Mesothelial cell of epicardium (in vitro differentiated cells): ENCODE results near the gene OSBP. TPM values are rescaled to one million over a fixed set of nuclear protein-coding genes. Genes with fewer than 3 reads are reported as not detected.
"Not testable (repeated sequence)": the region's sequence is repeated elsewhere in the genome, so short reads cannot be mapped to it uniquely, and the experiment has no call there.

Experiments
- DNase-seq, 2 experiments: peaks; one replicate each; pipeline ENCODE4 v3.0.0; 2021; ENCODE audit warnings: low spot score in 2 of 2; ENCODE audit not compliant: unreplicated experiment in 2 of 2
- H3K27ac Mint-ChIP-seq: 2 replicates; pipeline ENCODE4 v1.8.0; 2021; ENCODE audit warnings: mixed read lengths
- H3K27me3 Mint-ChIP-seq: 2 replicates; pipeline ENCODE4 v1.8.0; 2021; ENCODE audit warnings: low read depth, mixed read lengths
- H3K36me3 Mint-ChIP-seq: 2 replicates; pipeline ENCODE4 v1.8.0; 2021; ENCODE audit warnings: mixed read lengths
- H3K4me1 Mint-ChIP-seq: 2 replicates; pipeline ENCODE4 v1.8.0; 2021; ENCODE audit warnings: mixed read lengths
- H3K4me3 Mint-ChIP-seq: 2 replicates; pipeline ENCODE4 v1.8.0; 2021; ENCODE audit warnings: mild to moderate bottlenecking, moderate library complexity, mixed read lengths
- H3K9me3 Mint-ChIP-seq: 2 replicates; pipeline ENCODE4 v1.8.0; 2021; ENCODE audit warnings: mixed read lengths
- CTCF ChIP-seq: fragments of 200-600 bp; sonication (generic); IDR thresholded peaks from one replicate; pipeline ENCODE4 v1.5.0; 2021; ENCODE audit warnings: antibody characterized with exemption; ENCODE audit not compliant: unreplicated experiment
- total RNA-seq: library from RNA; stranded (reverse); gene quantifications from 3 replicates; pipeline ENCODE4 v1.2.1, GENCODE V29; 2021

OSBP gene
- total RNA-seq, 1 donor from 2014 or later: 47.6 TPM

- no peaks in the 10 kb centered on the region for H3K9me3 Mint-ChIP-seq
- no peak overlapping the region for H3K27ac Mint-ChIP-seq
- peaks cover 2% of the 10 kb centered on the region for H3K36me3 Mint-ChIP-seq
- H3K27me3 Mint-ChIP-seq: no peaks in the 10 kb centered on the region
- H3K4me1 Mint-ChIP-seq: no peaks in the 10 kb centered on the region
- no peak for TF ChIP-seq CTCF
- no peak for DNase-seq
- no peak overlapping the region for H3K4me3 Mint-ChIP-seq
Observed at GRCh38 chr11:59629996-59630395, 14.4 kb upstream of the OSBP start.

GRCh38 chr11:59626969-59627368, 11.4 kb upstream of the OSBP start:
- peak overlapping the region; percentile 45 for H3K27ac Mint-ChIP-seq
- not testable (repeated sequence) for H3K9me3 Mint-ChIP-seq, H3K27me3 Mint-ChIP-seq, H3K4me3 Mint-ChIP-seq, H3K36me3 Mint-ChIP-seq, H3K4me1 Mint-ChIP-seq, DNase-seq
- peak; percentile 20 for TF ChIP-seq CTCF

GRCh38 chr11:59625703-59626102, 10.1 kb upstream of the OSBP start:
- peaks cover 2% of the 10 kb centered on the region for H3K36me3 Mint-ChIP-seq
- H3K27me3 Mint-ChIP-seq: no peaks in the 10 kb centered on the region
- TF ChIP-seq CTCF: no peak
- DNase-seq: no peak
- H3K4me3 Mint-ChIP-seq: no peak overlapping the region
- H3K27ac Mint-ChIP-seq: no peak overlapping the region
- H3K9me3 Mint-ChIP-seq: no peaks in the 10 kb centered on the region
- H3K4me1 Mint-ChIP-seq: no peaks in the 10 kb centered on the region

GRCh38 chr11:59617876-59618275, 2.3 kb upstream of the OSBP start:
- H3K27ac Mint-ChIP-seq: peak overlapping the region; percentile 51
- H3K27me3 Mint-ChIP-seq: peaks cover 1% of the 10 kb centered on the region
- H3K4me1 Mint-ChIP-seq: peaks cover 37% of the 10 kb centered on the region
- H3K9me3 Mint-ChIP-seq: no peaks in the 10 kb centered on the region
- TF ChIP-seq CTCF: no peak
- H3K36me3 Mint-ChIP-seq: no peaks in the 10 kb centered on the region
- no peak for DNase-seq
- no peak overlapping the region for H3K4me3 Mint-ChIP-seq

GRCh38 chr11:59616396-59616982, 915 bp upstream of the OSBP start:
- TF ChIP-seq CTCF: no peak
- no peak for DNase-seq
- H3K27me3 Mint-ChIP-seq: peaks cover 1% of the 10 kb centered on the region

More at GRCh38 chr11:59616396-59616982, 915 bp upstream of the OSBP start:
- H3K27ac Mint-ChIP-seq: peak overlapping the region; percentile 96
- peaks cover 48% of the 10 kb centered on the region for H3K4me1 Mint-ChIP-seq
- peak overlapping the region; percentile 74 for H3K4me3 Mint-ChIP-seq
- no peaks in the 10 kb centered on the region for H3K9me3 Mint-ChIP-seq
- H3K36me3 Mint-ChIP-seq: peaks cover under 1% of the 10 kb centered on the region
